ENCODE data around the gene ZNF778. TPM values are rescaled to one million over a fixed set of nuclear protein-coding genes. Genes with fewer than 3 reads are reported as not detected.

The ZNF778 gene
- polyA plus RNA-seq, 1 experiment = 5.5 TPM

- peaks cover 6% of the 10 kb centered on the region for H3K27me3 ChIP-seq (ENCODE audit: control insufficient read depth, insufficient read depth, low read length)
Observed at GRCh38 chr16:89174055-89174827, 43.3 kb upstream of the ZNF778 start.

GRCh38 chr16:89174877-89175276, 42.6 kb upstream of the ZNF778 start:
- TF ChIP-seq CTCF (IDR thresholded peaks at IDR 0.05; ENCODE audit: insufficient read depth, low read depth, low read length) = no peak
- DNase-seq (ENCODE audit: low read depth) = no peak
- no peak overlapping the region for H3K4me3 ChIP-seq (ENCODE audit: low read depth, low read length)
- H3K27me3 ChIP-seq (ENCODE audit: control insufficient read depth, insufficient read depth, low read length) = peaks cover 6% of the 10 kb centered on the region
- ChIA-PET CTCF (interaction anchor here (0.7 kb wide), 1 partner anchor 41 kb away, joined by 3 read pairs; no protein-coding TSS in a partner anchor), POLR2A (no interaction called here)
- no peaks in the 10 kb centered on the region for H3K36me3 ChIP-seq (ENCODE audit: control insufficient read depth, insufficient read depth, low read length)

More at GRCh38 chr16:89174055-89174827, 43.3 kb upstream of the ZNF778 start:
- no peak overlapping the region for H3K4me3 ChIP-seq (ENCODE audit: low read depth, low read length)
- H3K36me3 ChIP-seq (ENCODE audit: control insufficient read depth, insufficient read depth, low read length) = no peaks in the 10 kb centered on the region
- ChIA-PET POLR2A (no interaction called here), CTCF (interaction anchor here (1.3 kb wide), 1 partner anchor 10 kb away, joined by 3 read pairs; no protein-coding TSS in a partner anchor)
- TF ChIP-seq CTCF (IDR thresholded peaks at IDR 0.05; ENCODE audit: insufficient read depth, low read depth, low read length) = no peak
- no peak for DNase-seq (ENCODE audit: low read depth)

- CTCF ChIA-PET = interaction anchor here (0.7 to 1.0 kb wide), 2 partner anchors 8 to 41 kb away, joined by 3 read pairs; no protein-coding TSS in a partner anchor
- H3K4me3 ChIP-seq (ENCODE audit: low read depth, low read length) = no peak overlapping the region
- peaks cover 4% of the 10 kb centered on the region for H3K27me3 ChIP-seq (ENCODE audit: control insufficient read depth, insufficient read depth, low read length)
- POLR2A ChIA-PET = no interaction called here
- no peak for DNase-seq (ENCODE audit: low read depth)
- TF ChIP-seq CTCF (IDR thresholded peaks at IDR 0.05; ENCODE audit: insufficient read depth, low read depth, low read length) = no peak
- H3K36me3 ChIP-seq (ENCODE audit: control insufficient read depth, insufficient read depth, low read length) = no peaks in the 10 kb centered on the region
Observed at GRCh38 chr16:89175280-89176146, 42.0 kb upstream of the ZNF778 start.

- Histone ChIP-seq H3K36me3 (ENCODE audit: control insufficient read depth, insufficient read depth, low read length) (no peaks in the 10 kb centered on the region), H3K4me3 (ENCODE audit: low read depth, low read length) (no peak overlapping the region), H3K27me3 (ENCODE audit: control insufficient read depth, insufficient read depth, low read length) (peaks cover 4% of the 10 kb centered on the region)
- ChIA-PET POLR2A (no interaction called here), CTCF (interaction anchor here (1.0 kb wide), 1 partner anchor 9 kb away, joined by 3 read pairs; no protein-coding TSS in a partner anchor)
- no peak for TF ChIP-seq CTCF (IDR thresholded peaks at IDR 0.05; ENCODE audit: insufficient read depth, low read depth, low read length)
- DNase-seq (ENCODE audit: low read depth) = no peak
Observed at GRCh38 chr16:89176147-89176690, 41.3 kb upstream of the ZNF778 start.

GRCh38 chr16:89176717-89177116, 40.8 kb upstream of the ZNF778 start:
- POLR2A ChIA-PET = no interaction called here
- no peak overlapping the region for H3K4me3 ChIP-seq (ENCODE audit: low read depth, low read length)
- no peaks in the 10 kb centered on the region for H3K36me3 ChIP-seq (ENCODE audit: control insufficient read depth, insufficient read depth, low read length)
- peaks cover 4% of the 10 kb centered on the region for H3K27me3 ChIP-seq (ENCODE audit: control insufficient read depth, insufficient read depth, low read length)
- no peak for TF ChIP-seq CTCF (IDR thresholded peaks at IDR 0.05; ENCODE audit: insufficient read depth, low read depth, low read length)
- CTCF ChIA-PET = no interaction called here
- DNase-seq (ENCODE audit: low read depth) = no peak
